ENCODE measurements around the gene UGT1A10.

Gene UGT1A10

GRCh38 chr2:233773854-233774253 lies 137.6 kb downstream of the UGT1A10 start:
- DNase-seq (ENCODE audit: low read depth): no peak

- no peak for DNase-seq (ENCODE audit: low read depth)
Observed at GRCh38 chr2:233775414-233775813, 139.2 kb downstream of the UGT1A10 start.

DNA sequence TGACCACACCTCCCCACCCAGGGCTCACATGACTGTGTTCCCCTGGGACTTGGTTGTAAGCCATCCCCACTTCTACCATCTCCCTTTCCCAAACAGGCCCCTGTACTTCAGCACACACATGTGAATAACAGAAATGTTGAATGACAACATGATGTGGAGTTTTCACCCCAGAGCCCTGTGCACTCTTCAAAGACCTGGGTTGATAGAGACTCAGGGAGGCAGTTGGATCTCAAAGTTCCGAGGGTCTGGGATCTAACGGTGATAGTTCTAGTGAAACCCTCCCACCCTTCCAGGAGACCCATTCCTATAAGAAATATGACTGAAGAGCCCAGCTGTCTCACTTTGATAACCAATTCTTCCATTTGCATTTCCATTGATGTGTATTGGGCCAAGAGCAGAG lies 141.8 kb downstream of the UGT1A10 start, which contains the start of gene MROH2A:
Gene MROH2A, plus strand, starts transcription at position 301 of the 400 bp plus-strand sequence. CDS start 1,029 bp downstream, outside the sequence.
- no peak for DNase-seq (ENCODE audit: low read depth)

GRCh38 chr2:233779722-233780121 lies 143.5 kb downstream of the UGT1A10 start:
- DNase-seq (ENCODE audit: low read depth): no peak

GRCh38 chr2:233780771-233781170 lies 144.5 kb downstream of the UGT1A10 start:
- no peak for DNase-seq (ENCODE audit: low read depth)

DNA sequence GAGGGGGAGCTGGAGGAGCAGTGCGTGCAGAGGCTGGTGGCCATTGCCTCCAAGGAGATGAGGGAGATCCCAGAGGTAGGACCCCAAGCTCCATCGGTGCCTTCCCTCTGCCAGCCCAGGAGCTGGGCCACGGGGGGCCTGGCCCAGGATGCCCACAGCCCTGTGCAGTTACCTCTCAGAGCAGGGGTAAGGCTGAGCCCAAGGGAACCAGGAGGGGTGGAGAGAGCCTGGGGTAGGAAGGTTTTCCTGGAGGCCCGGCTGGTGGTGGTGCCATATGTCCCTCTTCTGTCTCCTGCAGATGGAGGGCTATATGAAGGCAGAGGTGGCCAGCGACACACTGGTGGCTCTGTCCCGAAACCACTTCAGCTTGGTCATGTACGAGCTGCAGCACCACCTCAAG lies 153.3 kb downstream of the UGT1A10 start:
- no peak for DNase-seq (ENCODE audit: low read depth)

DNA sequence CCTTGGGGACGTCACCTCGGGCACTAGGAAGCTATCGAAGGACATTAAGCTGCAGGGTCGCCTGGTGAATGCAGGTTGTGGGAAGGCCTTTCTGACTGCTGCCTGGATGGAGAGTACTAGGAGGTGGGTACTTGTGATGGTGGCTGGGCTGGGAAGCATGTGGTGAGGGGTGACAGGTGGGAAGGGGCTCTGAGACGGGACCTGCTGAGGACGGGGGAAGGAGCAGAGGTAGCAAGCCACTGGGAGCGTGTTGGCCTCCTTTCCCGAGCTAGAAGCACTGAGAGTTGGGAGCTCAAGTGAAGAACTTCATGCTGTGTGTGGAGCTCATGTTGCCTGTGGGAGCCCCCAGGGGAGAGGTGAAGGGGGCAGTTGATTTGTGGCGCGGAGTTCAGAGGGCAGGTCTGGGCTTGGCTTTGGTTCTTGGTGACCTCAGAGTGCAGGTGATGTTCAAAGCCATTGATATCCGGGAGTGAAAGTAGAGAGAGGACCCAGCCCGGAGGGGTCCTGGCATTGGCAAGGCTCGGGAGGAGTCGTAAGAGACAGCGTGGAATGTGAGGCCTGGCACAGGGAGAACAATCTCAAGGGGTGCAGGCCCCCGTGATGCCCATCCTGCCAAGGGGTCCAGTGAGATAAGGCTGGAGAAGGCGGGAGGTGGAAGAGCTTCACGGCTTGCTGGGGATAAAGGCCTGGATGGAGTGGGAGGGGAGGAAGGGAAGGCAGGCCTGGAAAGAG lies 155.1 kb downstream of the UGT1A10 start:
- DNase-seq (ENCODE audit: low read depth): no peak

DNA sequence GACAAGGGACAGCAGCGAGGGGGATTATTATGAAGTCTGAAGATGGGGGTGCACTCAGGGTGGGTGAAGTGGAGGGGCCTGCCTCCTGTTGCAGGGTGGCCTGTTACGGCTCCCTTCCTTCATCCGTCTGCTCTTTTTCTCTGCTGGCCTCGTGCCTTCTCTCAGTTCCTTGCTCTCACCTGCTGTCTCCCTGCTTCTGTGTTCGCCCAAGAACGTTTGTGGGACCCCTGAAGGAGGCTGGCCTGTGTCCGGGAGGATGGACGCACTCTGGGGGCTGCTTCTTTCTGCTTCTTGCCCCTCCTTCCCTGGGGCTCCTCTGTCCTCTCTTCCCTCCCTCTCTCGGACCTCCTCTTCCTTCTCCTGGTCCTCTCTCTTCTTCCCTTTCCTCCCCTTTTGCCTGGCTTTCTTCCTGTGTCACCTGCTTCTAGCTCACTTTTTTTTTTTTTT lies 155.7 kb downstream of the UGT1A10 start:
- DNase-seq (ENCODE audit: low read depth): no peak

DNA sequence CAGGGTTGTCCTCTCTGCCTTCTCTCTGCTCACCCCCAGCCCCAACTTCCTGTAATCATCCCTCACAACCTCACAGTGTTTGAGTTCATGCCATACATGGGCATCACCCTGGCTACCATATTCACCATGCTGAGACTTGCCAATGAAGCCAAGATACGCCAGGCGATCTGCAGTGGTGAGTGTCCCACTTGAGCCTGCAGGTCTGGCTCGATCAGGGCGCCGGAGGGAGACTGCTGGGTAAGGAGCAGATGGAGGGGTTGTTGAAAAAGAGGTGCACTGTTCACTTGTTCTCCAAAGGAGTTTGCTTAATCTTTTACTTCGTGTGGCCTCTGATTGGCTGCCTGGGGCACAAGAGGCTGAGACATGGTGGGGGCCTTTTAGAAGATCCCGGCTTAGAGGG lies 156.5 kb downstream of the UGT1A10 start:
- no peak for DNase-seq (ENCODE audit: low read depth)

GRCh38 chr2:233793465-233794127 lies 157.3 kb downstream of the UGT1A10 start:
- DNase-seq (ENCODE audit: low read depth): no peak

GRCh38 chr2:233794128-233794658 lies 157.9 kb downstream of the UGT1A10 start:
- no peak for DNase-seq (ENCODE audit: low read depth)

GRCh38 chr2:233795735-233796171 lies 159.5 kb downstream of the UGT1A10 start:
- no peak for DNase-seq (ENCODE audit: low read depth)

GRCh38 chr2:233796254-233796653 lies 160.0 kb downstream of the UGT1A10 start:
- DNase-seq (ENCODE audit: low read depth): no peak

DNA sequence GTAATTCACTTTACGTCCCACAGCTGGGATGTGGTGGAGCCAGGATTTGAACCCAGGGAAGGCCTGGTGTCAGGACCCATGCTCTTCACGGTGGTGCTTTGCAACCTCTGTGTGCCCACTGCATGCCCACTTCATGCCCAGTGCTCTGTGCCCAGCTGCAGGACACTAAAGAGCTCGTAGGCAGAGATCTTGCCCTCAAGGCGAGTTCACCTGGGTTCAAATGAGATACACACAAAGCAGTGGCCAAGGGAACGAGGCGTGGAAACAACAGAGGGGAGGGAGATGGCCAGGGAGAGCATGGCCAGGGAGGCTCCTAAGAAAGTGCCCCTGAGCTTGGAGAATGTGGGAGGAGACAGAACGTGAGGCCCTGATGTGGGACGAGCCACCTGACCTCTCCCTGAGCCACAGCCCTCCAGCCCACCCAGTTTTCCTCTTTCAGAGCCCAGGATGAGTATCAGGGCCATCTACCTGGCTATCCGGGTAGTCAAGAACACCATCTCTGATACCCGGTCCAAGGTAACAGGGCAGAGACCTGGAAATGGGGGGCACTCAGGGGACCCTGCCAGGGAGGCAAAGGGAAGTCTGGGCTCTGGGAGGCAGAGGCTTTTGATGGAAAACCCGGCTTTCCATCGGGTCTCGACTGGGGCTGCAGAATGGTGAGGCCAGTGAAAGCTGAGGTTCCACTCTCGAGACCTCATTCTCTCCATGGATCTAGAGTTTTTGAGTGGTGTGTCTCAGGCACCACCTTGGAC lies 162.3 kb downstream of the UGT1A10 start:
- no peak for DNase-seq (ENCODE audit: low read depth)

DNA sequence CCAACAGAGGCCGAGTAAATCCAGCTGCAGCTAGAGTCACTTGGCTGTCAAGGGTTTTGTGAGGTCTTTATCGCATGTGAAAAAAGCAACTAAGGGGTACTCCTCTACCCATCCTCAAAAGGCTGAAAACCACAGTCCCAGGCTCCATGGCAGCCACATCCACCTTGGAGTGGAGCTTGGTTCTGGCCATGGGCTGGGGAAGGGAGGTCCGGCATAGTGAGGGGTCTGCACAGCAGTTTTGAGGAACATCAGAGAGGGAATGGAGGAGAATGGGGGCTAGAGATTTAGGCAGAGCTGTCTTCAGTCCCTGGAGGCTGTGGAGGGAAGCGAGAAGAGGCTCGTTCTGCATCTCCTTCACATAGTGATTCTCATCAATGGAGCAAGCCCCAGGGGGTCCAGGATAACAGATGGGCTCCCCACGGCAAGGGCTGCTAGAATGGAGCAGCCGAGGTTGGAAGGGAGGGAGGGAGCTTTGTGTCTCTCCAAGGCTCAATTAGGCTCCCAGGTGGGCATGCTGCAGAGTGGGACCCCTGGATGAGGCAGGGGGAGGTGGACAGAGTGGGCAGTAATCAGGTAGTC lies 162.9 kb downstream of the UGT1A10 start:
- no peak for DNase-seq (ENCODE audit: low read depth)

DNA sequence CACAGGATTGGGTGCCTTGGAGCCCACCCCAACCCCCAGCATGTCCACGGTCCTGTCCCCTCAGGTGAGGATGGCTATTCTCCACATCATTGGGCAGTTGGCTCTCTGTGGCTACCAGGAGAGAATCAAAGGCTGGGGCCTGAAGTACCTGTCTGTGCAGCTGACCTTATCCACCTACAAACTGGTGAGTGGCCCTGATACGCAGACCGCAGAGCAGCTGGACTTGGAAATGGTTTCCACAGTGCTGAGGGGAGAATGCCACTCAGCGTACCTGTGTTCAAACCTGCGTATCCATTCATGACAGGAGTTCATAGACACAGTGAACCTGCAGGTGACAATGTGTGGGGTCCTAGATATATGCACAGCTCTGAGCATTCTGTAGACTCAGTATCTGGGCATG lies 163.5 kb downstream of the UGT1A10 start:
- no peak for DNase-seq (ENCODE audit: low read depth)

GRCh38 chr2:233800208-233800607 lies 164.0 kb downstream of the UGT1A10 start:
- DNase-seq (ENCODE audit: low read depth): no peak

DNA sequence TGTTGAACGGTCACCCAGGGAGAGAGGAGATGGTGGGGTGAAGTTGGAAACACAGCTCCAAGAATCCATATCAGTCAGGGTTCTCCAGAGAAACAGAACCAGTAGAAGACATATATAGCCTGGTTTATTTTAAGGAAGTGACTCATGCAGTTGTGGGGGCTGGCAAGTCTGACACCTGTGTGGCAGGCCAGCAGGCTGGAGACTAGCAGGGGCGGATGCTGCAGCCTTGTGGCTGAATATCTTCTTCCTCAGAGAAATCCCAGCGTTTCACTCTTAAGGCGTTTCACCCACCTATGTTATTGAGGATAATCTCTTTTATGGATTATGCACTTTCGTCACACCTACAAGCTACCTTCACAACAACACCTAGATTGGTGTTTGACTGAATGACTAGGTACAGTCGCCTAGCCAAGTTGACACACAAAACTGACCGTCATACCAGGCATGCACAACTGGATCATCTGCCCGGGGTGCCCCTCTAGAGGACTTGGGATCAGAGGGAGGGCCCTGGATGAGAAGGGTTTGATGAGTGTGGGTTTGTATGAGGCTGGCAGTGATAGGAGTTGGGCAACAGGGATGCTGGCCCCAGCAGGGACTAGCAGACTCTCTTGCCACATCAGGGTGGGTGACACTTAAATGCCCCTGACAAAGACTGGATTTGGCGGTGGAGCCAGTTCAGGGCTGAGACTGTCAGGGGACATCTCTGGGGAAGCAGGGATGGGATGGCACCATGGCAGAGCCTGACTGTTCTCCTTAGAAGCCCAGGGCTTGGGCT lies 165.3 kb downstream of the UGT1A10 start:
- no peak for DNase-seq (ENCODE audit: low read depth)

DNA sequence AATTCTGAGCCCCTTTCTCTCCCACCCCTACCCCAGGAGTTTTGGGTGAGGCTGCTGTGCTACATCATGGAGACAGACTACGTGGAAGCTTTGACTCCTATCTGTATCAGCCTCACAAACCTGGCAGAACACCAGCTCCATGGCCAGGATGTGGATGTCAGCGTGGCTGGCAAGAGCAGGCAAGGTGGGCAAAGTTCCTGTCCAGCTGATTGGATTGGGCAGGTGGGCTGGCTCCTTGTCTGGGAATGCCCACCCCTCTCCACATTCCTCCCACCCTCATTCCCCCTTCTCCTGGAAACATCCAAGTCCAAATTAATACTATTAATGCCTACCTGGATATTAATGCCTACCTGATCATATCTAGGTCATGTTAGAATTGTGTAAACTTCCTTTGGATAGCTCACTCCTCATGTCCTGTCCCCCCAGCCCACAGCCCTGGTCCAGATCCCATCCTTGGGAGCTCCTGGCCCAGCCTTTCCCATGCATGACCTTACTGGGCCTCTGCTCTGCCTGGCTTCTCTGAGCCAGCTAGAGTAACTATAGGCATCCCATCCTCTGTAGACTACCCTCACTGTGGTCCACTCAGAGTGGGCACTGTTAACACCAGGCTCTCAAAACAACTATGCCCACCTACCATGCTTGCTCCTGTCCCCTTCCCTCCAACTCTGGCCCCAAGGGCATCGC lies 166.0 kb downstream of the UGT1A10 start:
- DNase-seq (ENCODE audit: low read depth): no peak

DNA sequence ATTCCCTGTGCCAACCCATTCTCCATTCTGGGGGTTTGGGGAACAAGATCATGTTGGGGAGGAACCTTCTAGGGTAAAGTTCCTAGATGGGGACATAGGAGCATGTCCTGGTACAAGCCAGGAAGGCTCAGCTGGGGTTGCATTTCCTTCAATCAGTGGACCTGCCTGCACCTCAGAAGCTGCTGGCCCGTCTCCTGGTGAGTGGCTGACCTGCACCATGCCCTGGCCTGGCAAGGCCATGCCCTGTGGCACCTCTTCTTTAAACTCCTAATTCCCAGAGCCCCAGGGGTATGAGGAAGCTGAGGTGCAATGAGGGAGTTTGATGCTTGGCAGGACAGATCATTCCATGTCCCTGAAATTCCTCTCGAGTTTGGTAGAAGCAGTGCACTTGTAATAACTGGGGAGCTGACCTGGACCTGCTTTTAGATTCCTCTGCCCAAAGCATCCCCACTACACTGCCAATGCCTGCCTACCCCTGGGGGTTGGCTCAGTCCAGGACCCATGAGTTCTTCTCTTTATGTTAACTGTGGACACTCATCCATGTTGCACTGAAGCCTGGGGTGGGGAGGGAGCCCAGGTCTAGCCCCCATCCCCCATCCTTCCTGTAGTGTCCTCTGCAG lies 167.2 kb downstream of the UGT1A10 start:
- DNase-seq (ENCODE audit: low read depth): no peak

Measured in activated T-cell treated with anti-CD3 and anti-CD28 coated beads for 1 hour (primary cell).